HL-60/S4 treated with retinoic acid at 250 ng/mL for 4 days and 3 days (cell line): ENCODE measurements around the gene APOBEC3G.

ENCODE experiments used
- in situ Hi-C: fragments of 300-500 bp; cut with MboI; formaldehyde crosslinking; loops from 2 replicates; pipeline ENCODE4 v1.7.0; 2022; ENCODE audit warnings: low sequenced_read_pairs

The APOBEC3G gene

DNA sequence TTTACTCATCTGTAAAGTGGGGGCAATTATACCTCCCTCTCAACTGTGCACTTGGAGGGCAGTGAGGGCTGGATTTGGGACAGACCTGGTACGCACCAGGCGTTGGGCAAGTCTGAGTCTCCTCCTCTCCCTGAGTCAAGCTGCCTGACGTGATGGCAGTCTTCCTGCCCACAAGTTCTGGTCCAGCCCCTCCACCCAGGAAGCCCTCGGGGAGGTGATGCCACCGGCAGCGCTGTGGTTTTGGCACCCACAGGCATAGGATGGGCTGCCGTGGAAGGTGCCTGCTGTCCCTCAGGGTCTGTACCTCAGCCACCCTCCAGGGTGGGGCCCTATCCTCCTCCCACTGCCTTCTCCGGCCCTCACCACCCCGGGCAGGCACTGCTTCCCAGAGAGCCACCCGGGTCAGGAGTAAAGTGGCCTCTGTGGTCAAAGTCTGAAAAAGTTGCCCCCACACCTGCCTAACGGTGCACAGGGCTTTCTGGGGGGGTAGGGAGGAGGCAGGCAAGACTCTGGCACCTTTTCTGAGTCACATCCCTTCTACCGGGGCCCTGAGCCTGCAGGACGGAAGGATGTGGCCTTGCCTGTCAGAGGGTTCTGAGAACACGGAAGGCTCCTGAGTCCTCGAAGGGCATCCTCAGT lies 13.5 kb downstream of the APOBEC3G start:
- in situ Hi-C loops, result no loop called here

DNA sequence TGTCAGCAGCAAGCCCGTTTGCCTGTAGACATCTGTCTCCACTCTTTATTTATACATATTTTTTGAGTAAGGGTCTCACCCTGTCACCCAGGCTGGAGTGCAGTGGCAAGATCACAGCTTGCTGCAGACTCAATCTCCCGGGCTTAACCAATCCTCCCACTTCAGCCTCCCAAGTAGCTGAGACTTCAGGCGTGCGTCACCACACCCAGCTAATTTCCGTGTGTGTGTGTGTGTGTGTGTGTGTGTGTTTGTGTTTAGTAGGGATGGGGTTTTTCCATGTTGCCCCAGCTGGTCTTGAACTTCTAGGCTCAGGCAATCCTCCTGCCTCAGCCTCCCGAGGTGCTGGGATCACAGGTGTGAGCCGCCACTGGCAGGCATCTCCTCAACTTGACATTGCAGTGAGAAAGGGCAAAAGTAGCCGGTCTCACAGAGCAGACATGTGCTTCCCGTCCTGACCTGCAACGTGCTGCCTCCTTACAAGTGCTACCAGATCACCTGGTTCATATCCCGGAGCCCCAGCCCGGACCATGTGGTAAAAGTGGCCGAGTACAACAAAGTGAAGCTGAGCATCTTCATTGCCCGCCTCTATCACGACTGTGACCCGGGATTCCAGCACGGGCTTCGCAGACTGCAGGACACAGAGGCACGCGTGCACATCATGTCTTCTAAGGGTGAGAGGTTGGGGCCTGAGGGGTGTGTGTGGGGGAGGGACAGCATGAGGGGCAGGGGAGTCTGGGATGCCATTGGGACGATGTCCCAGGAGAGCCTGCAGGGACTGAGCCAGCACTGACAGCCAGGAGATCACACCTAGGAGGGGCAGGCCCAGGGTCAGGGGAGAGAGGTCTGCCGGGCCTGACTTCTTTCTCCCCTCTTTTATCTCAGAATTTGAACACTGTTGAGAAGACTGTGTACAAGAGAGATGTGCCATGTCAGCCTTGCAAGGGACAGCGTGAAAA lies 14.3 kb downstream of the APOBEC3G start:
- in situ Hi-C loops, result no loop called here

DNA sequence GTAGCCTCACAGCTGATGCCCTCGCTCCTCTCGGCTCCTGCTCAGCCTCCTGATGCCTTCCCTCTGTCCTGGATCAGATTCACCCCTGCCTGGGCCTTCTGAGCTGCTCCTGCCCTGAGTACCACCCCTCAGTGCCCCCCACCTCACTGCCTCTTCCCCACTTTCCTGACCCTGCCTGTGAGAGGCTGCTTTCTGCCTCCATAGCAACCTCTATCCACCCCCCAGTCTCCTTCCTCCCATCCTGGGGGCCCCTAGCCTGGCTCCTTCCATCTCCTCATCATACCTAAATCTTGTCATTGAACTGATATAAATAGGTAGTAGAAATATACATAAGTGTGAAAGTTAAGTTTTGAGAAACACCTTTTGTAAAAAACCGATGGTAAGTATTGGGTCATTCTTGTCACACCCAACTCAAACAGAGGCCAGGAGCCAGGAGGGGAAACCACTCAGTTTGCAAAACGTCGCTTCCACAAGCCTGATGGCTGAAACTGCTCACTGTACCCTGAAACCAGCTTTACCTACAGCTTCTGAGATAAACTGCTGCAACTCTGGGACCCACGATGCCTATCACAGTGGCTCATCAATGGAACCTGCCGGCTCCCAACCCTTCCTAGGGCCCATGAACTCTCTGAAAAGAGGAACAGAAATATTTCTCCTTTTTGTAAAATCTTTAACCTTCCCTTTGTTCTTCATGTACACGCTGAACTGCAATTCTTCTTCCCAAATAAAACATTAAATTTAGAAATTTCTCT lies 15.2 kb downstream of the APOBEC3G start:
- in situ Hi-C loops, result no loop called here

DNA sequence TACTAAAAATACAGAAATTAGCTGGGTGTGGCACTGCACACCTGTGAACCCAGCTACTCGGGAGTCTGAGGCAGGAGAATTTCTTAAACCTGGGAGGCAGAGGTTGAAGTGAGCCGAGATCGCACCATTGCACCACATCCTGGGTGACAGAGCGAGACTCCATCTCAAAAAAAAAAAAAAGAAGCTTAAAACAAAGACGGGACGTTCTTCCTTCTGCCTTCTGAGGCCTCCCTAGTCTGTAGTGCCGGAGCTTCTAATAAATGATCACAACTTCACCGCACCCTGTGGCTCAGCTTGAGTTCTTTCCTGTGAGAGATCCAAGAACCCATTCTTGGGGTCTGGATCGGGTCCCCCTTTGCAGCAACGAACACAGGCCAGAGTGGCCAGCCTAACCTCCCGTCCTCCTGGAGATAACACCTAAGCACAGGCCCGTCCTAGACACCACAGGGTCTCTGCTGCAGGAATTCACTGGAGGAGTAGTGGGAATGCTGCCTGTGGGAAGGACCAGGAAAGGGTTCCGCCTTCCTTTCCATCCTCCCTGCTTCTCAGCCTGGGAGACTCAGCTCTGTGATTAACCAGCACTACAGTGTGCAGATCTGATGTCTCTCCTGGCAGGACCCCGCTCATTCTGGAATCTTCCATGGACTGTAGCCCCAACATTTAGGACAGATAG lies 17.8 kb downstream of the APOBEC3G start:
- in situ Hi-C loops, result no loop called here

DNA sequence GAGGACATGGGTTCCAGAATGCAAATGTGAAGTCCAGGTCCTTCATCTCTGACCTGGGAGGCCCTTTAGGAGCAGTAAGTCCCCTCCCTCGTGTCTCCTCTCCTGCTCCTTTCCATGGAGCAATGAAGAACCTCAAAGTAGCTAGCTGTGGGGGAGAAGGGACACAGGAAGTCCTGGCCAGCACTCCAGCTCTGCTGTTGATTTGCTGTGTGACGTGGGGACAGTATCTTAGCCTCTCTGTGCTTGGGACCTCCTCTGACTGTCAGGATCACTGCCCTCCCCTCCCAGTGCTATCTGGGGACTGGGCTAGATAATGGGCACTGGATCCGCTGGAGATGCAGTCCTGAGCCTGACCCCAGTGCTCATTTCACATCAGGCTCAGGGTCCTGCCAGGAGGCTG lies 18.9 kb downstream of the APOBEC3G start:
- in situ Hi-C loops, result no loop called here

DNA sequence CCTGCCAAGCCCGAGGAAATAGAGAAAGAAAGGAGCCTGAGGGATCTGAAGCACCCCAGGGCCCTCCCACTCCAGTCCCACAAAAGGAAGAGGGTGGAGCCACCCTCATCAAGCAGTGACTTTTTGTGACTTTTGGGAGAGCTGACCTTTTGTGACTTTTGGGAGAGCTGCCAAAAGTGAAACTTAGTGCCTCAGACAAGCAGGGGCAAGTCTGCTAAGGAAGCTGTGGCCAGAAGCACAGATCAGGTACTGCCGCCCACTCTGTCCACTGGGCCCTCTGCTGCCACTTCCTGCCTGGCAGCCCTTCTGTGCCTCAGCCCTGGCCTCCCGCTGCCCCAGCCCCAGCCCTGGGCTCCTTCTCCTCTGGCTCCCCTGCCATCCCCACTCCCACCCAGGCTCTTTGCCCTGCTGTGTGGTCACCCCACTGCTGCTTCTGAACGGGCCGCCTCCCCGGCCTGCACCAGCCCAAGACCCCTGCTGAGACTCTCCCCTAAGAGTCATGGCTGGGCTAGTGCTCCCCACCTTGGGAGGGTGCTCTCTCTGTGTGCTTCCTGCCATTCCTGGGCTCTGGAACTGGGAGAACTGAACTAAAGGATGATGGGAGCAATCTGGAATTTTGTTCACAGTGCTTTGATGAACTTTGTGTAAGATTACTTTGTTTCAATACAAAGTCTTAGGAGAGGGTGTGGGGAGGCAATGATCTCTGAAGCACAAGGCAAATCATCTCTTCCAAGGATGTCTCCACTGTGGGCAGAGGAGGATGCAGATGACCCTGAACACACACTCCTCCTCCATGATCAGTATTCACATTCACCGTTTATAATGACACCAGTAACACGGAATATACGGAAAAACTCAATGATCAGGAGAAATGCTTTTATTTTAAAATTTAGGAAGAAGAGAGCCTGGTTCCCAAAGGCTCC lies 20.3 kb downstream of the APOBEC3G start, which contains the start of gene APOBEC3H:
Gene APOBEC3H (plus strand): TSS at position 147 of the 923 bp plus-strand sequence. CDS start 3,035 bp downstream, outside the sequence.
- in situ Hi-C loops, result no loop called here

DNA sequence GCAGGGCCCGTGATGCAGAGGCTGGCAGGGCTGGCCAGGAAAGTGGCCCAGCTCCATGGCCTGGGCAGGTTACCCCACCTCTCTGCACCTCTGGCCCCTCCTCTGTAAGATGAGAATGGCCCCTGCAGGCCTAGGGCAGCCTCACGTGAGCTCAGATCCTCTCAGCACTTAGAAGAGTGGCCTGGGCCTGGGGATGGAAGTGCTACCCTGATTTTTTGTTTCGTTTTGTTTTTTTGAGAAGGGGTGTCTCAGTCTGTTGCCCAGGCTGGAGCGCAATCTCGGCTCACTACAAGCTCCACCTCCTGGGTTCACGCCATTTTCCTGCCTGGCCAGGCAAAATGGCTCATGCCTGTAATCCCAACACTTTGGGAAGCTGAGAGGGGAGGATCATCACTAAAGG lies 21.0 kb downstream of the APOBEC3G start:
- in situ Hi-C loops, result no loop called here

DNA sequence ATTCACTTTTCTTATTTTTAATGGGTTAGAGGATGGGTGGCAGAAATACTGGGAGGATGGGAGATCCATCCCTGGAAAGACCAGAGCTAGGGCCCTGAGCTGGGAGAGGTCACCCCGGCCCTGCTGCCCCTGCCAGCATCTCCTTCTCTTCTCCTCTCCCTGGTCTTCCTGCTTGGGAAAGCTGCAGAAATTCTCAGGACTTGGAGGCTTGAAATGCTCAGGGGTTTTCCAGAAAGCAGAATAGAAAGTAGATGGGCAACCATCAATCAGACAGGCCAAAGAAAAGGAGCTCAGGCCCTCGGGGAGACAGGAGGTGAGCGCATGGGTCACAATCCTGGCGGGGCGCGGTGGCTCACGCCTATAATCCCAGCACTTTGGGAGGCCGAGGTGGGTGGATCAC lies 21.5 kb downstream of the APOBEC3G start:
- in situ Hi-C loops, result no loop called here

DNA sequence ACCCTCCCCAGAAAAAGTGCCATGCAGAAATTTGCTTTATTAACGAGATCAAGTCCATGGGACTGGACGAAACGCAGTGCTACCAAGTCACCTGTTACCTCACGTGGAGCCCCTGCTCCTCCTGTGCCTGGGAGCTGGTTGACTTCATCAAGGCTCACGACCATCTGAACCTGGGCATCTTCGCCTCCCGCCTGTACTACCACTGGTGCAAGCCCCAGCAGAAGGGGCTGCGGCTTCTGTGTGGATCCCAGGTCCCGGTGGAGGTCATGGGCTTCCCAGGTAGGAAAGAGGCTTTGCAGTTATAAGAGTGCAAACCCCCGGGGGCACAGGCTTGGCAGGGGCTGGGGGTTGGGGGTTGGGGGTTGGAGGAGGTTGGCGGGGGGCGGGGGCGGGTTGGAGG lies 24.2 kb downstream of the APOBEC3G start:
- in situ Hi-C loops, result loop anchor here (25.0 kb wide), 1 partner anchor 239 kb away; the partner anchor contains the start of gene CBX6

DNA sequence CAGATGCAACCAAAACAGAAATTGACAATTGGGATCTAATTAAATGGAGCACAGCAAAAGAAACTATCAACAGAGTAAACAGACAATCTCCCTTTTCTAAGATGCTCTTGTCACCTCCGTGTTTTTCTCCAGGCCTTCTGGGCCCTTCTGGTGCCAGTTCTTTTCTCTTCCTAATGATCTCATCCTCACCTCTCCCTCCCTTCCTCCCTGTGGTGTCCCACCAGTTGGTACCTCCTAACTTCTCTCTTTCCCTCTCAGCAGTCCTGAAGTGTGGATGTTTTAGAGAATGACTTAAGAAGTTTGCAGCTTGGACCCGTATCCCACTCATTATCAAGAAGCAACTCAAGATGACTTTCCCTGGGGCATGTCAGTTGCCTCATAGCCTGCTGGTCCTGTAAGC lies 26.4 kb downstream of the APOBEC3G start:
- in situ Hi-C loops, result loop anchor here (25.0 kb wide), 1 partner anchor 241 kb away; the partner anchor contains the start of gene CBX6

DNA sequence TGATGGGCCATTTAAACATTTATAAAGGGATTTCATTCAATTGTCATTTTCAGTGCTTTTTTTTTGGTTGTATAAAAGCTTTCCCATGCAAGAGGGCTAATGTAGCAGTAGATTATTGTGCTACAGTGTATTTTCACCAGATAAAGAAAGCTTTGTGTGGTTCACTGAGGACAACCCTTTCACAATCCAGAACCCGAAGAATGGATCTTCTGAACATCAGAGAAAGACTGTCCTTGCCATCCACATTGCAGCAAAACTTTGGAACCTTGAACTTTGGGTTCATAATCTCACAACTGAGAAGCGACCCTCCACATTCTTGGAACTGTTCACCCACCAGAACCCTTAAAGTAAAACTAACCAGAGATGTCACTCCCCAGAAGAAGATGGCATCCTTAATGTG lies 29.3 kb downstream of the APOBEC3G start:
- in situ Hi-C loops, result loop anchor here (25.0 kb wide), 1 partner anchor 244 kb away; the partner anchor contains the start of gene CBX6

DNA sequence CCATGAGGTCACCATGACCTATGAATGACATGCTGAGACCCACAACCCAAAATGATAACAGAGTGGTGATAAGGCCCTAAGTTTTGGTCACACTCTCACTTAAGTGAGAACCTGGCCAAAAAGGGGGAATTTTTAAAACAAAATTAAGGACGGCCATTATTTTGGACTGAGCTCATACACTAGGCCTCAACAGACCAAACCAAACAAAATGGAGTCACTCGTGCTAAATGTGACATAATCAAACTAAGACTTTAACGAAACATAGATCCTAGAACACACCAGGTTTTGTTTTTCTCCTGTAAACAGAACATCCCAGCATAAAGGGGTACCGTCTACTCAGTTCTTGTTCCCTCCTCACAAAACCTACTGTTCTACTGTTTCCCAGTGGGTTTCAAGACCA lies 31.4 kb downstream of the APOBEC3G start:
- in situ Hi-C loops, result loop anchor here (25.0 kb wide), 1 partner anchor 246 kb away; the partner anchor contains the start of gene CBX6

DNA sequence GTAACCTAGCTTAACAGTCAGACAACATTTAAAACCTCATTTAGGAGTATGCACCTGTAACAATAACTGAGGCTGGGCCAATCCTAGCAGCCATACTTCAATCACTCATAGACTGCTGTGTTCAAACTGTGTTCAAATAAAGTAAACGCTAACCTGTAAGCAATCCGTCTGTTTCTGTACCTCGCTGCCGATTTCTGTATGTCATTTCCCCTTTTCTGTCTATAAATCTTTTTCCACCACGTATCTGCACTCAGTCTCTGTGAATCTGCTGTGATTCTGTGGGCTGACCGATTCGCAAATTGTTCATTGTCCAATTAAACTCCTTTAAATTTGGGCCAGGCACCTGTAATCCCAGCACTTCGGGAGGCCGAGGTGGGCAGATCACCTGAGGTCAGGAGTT lies 32.3 kb downstream of the APOBEC3G start:
- in situ Hi-C loops, result loop anchor here (25.0 kb wide), 1 partner anchor 247 kb away; the partner anchor contains the start of gene CBX6

DNA sequence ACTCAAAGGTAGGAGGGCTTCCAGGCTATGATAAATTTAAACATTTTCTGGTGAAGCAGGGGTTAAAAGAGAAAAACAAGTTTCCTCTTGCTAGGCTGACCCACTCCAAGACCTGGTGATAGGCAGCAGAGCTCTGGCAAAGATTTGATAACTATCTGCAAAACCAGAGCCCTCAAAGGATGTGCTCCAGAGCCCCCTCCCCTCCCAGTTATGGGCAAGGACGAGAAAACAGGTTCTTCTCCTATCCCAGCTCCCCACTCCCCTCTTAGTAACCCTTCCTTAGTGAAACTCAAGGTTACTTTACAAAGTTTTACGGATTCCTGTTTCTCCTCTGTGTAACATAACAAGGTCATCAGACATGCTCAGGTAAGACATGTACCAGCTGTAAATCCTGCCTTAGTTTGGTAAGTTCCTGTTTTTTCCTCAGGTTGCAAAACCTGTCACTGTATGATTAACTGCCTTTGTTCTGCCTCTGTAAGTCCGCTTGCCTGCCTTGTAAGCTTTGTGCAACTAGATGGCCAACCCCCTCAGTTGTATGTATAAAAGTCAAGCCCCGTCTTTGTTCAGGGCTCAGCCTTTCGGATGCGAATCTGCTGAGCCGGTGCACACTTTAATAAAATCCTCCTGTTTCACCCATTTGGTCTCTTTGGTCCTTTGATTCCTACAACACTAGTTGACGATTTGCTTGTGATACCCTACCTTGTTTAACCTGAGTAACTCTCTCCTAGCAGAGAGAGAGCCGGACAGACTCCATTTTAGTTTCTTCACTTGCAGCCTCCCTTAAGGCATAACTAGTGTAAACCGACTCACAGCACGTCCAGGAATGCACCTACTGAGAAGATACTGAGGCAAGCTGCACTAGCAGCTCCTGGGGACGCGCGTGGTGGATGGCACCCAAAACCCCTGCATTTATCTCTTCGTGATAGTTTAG lies 33.8 kb downstream of the APOBEC3G start:
- in situ Hi-C loops, result loop anchor here (25.0 kb wide), 1 partner anchor 249 kb away; the partner anchor contains the start of gene CBX6

DNA sequence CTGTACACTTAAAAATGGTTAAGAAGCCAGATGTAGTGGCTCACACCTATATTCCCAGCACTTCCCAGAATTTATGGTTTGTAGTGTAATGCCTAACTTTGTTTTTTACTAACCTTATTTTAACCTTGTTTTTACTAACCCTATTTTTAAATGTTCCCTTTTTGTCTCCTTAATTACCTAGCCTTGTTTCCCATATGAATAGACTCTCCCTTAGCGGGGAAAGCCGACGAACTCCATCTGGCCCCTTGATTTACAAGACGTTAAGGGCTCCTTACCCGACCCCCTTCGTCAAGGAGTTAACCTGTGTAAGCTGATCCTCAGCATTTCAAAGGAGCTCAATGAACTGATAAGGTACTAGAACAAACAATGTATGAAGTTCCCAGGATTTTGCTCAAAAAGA lies 37.0 kb downstream of the APOBEC3G start:
- in situ Hi-C loops, result loop anchor here (25.0 kb wide), 1 partner anchor 252 kb away; the partner anchor contains the start of gene CBX6

DNA sequence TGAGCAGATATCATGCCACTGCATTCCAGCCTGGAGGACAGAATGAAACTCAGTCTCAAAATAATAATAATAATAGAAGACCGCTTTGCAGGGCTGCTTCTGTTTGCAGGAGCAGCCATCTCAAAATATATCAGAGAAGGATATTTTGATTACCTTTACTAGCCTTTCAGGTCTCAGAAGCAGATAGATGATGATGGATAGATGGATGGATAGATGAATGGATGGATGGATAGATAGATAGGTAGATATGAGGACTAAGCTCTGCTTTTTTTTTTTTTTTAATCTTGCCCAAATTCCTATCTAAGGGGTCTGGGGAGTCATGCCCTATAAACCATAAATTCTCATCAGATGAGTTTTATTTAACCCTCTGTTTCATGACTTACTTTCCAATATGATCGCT lies 38.5 kb downstream of the APOBEC3G start:
- in situ Hi-C loops, result loop anchor here (25.0 kb wide), 1 partner anchor 253 kb away; the partner anchor contains the start of gene CBX6

DNA sequence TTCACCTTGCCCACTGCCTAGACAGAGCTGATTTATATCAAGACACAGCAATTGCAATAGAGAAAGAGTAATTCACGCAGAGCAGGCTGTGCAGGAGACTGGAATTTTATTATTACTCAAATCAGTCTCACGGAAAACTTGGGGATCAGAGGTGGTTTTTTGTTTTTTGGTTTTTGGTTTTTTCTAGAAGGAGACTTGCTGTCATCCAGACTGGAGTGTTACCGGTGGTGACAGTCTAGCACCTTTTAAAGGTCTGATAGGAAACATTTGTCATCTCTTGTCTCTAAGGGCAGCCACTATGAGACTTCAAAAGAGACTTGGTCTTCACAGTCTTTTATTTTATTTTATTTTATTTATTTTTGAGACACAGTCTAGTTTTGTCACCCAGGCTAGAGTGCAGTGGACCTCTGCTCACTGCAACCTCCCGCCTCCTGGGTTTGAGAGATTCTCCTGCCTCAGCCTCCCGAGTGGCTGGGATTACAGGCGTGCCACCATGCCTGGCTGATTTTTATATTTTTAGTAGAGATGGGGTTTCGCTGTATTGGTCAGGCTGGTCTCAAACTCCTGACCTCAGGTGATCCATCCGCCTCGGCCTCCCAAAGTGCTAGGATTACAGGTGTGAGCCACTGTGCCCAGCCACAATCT lies 39.0 kb downstream of the APOBEC3G start:
- in situ Hi-C loops, result loop anchor here (25.0 kb wide), 1 partner anchor 254 kb away; the partner anchor contains the start of gene CBX6
